NCI-H1105 treated with DMSO at 0.1 percent for 48 hours (cell line): Measurements from ENCODE around the gene PTTG1IP.
"Not testable (repeated sequence)": the region's sequence is repeated elsewhere in the genome, so short reads cannot be mapped to it uniquely, and the experiment has no call there.

ENCODE experiments used
- DNase-seq: peaks from one replicate; lab custom pipeline; 2025; lab: John Stamatoyannopoulos, UW

The PTTG1IP gene

DNA sequence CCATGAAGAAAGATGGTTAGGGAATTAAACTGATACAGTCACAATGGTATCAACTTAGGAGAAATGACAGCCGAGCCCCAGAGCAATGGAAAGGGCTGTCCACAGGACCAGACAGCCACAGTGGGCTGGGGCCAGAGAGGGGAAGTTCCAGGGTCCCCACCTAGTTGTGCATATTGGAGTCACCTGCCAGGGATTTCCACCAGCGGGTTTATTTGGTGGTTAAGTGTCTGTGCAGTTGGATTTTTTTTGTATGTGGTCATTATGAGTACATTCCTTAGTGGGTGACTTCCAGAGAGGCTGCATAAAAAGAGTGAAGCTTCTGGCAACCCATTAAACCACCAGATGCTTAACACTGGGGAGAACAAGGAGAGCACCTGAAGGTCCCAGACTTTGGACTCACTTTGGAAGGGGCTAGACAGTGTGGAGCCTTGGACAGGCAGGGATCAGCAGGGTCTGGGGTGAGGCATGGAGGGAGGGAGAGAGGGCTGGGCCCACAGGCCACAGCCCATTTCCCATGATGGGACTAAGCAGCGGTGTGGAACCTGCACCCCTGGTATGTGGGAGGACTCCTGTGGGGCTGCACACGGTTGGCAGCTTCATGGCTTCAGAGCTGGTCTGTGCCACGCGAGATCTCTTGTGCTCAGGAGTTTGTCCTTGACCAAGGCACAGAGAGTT is 7.8 kb upstream of the PTTG1IP start:
- no peak for DNase-seq

DNA sequence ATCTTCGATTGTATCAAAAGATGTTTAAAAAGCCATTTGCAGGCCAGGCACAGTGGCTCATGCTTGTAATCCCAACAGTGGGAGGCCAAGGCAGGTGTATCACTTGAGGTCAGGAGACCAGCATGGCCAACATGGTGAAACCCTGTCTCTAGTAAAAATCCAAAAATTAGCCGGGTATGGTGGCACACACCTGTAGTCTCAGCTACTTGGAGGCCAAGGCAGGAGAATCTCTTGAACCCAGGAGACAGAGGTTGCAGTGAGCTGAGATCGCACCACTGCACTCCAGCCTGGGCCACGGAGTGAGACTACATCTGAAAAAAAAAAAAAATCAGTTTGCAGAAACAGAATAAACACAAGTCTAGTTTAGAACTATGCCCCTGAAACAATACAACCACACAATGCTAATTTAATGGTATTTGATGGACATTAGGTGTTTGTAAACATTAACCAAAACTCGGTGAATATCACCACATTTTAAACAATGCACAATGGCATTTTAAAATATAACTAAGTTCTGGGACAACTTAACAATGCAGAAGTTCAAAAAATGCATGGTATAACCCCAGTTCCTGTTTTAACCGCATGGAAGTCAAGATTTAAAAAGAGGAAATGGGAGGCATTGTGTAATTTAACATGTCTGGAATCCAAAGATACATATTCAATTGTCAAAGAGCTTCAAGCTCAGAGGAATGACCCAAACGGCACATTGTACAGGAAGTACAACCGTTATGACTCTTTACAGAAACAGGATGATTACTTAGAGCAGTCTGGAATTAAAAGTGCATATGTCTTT is 7.1 kb upstream of the PTTG1IP start:
- no peak for DNase-seq

DNA sequence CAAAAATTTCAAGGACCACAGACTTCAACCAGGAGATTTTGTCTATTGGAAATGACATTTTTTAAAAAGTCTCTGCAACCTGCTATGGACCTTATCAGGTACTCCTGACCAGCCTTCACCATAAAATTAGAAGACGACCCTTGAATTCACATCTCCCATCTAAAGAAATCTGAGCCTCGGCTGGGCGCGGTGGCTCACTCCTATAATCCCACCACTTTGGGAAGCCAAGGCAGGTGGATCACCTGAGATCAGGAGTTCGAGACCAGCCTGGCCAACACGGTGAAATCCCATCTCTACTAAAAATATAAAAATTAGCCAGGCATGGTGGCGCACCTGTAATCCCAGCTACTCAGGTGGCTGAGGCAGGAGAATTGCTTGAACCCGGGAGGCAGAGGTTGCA is 5.7 kb upstream of the PTTG1IP start:
- not testable (repeated sequence) for DNase-seq

DNA sequence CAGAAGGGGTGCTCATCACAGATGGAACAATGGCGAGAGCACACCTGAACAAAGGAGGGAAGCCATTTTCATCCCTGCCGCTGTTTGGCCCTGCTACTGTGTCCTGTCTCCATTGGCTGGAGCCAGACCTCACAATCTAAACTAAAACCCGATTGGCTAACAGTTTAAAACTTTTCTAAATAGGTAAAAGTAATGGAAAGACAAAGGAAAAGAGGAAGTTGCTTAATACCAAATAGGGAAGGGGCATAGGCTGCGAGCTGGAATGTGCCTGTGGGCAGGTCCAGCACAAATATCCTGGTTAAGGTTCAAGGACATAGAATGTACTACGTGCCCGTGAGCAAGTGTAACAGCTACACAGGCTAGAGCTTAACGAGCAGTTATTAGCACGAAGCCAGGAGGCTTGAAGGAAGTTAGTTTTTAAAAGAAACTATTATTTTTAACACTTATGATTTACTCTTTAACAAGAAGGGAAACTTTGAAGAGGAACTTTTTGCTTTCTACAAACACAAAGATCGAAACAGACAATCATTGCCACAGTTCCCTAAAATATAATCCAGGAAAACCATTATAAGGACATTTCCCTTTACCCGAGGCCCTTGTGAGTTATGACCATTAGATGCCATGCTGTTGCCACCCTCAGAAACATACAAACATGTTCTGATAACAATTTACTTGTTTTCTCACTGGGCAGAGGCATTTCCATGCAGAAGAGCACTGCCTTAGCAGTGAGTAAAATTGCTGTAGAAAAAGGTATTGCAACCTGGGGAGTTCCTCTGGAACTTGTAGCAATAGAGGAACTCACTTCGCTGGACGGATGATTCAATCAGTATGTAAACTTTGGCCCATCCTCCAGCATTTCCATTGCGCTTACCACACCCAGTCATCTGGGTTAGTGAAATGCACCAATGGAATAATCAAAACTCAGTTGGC is 4.8 kb upstream of the PTTG1IP start:
- DNase-seq = no peak

DNA sequence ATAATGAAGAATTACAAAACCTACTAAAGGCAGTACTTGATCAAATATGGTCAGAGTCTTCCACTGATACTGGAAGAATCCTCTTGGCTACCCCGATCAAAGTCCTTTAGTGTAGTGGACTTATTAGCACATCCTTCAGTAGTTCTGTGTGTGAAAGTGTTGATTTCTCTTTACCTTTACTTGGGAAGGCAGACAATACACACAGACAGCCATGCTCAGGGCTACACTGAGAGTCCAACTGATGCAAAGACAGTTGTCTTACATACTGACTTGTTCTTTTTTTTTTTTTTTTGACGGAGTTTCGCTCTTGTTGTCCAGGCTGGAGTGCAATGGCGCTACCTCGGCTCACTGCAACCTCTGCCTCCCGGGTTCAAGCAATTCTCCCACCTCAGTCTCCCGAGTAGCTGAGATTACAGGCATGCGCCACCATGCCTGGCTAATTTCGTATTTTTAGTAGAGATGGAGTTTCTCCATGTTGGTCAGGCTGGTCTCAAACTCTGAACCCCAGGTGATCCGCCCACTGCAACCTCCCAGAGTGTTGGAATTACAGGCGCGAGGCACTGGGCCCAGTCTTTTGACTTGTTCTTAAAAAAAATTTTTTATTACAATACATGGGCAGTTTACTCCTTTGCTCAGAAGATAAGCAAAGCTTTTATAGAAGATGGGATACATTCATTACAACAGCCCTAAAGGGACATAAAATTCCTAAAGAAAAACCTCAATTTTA is 3.5 kb upstream of the PTTG1IP start:
- no peak for DNase-seq

DNA sequence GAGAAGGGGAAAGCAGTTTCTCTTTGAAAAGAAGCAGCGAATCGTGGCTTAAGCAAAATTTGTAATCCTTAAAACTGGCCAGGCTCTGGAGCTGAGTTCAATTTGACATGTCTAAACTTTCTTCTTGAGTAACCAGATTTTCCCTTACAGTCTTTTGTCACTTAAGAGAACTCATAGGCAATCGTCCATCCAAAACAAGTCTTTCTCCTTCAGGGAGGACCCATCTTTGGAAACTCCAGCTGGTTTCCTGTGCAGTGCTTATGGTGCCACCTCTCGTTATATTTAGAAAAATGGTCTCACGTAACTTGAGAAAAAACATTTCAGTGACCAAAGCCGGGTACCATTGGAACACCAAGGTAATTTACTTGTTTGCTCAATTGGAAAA is 1.8 kb upstream of the PTTG1IP start:
- no peak for DNase-seq

DNA sequence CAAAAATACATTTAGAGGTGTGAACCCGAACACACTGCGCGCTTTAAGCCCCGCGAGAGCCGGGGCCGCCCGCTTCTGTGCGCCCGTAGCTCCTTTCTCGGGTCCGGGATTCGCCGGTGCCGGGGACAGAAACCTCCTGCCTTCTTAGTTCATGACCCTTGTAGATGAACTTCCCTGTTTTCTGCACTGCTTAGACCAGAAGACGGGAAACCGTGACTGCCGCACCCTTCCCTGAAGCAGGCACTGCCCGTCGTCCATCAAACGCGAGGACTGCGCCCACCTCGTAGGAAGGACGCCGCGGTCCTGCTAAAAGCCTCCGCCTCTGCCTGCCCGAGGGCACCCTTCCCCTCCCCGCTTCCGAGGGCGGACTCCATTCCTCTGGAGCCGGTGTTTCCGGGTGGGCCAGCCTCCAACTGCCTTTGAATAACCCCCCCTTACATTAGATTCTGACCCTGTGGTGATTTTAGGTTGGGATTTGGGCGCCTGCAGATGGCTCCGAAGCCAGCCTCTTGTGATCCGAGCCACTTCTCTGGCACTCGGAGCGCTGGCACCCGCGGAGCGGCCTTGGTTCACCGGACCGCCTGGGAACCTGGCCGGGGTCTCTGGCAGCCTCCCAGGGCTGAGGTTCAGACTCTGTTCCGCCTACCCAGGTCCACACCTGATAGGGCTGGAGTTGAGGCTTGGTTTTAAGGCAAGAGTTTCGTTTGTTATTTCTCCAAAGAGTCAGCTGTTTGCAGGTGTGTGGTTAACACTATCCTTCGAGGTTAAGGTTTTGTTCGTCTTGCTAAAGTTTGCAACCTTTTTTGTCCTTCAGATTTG is 1.2 kb upstream of the PTTG1IP start:
- DNase-seq = peak; percentile 33

DNA sequence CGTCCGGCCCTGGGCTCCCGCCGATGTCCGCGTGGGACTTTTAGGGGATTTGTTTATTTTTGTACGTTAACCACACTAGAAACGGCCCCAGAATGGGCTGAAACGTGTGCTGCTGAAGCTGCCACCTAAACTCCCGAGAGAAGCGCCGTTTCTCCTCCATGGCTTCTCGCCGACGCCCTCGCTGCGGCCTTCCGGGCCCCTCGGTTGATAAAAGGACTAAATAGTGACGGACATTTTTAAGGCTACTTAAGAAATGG is 678 bp upstream of the PTTG1IP start:
- peak; percentile 33 for DNase-seq

DNA sequence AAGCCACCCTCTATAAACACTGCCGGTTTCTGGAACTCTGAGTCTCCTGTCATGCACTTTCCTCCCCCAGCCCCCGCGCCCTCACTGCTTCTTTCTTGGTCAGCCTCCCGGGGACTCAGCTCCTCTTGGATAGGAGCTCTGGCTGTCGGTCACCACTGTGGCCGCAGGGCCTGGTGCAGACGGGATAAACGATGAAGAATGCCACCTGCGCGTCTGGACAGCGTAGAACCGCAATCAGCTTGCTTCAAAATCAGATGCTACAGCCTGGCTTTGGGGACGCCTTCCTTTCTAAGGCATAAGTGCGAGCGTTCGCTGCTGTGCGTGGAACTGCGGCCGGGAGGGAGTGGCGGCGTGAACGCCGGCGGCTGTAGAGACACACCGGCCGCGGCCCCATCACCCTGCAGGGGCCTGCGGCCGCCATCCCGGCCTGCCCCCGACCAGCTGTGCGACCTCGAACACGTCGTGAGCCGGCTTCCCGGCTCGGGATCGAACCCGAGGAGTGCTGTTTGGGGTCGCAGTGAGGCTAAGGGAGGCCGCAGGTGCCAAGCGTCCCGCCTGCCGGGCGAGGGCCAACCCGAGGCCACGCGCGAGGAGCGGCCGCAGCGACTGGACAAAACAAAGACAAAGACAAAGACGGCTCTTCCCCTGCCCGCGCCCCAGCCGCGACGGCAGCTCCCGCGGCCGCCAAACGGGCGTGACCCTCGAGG is 688 bp downstream of the PTTG1IP start:
- peak; percentile 11 for DNase-seq

DNA sequence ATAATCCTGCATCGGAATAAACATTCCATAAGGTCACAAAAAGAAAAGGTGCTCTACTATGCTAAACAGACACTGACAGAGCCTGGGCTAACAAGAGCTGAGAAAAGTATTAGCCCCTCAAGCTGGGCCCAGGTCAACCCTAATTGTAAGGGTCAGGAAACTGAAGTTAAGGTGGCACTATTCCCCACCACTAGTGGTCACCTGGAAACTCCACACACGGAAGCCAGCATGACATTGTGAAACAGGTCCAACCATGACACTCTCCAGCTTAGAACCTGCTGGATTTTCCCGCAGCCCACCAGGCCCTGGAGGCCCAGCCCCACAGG is 1.2 kb downstream of the PTTG1IP start:
- DNase-seq = no peak

DNA sequence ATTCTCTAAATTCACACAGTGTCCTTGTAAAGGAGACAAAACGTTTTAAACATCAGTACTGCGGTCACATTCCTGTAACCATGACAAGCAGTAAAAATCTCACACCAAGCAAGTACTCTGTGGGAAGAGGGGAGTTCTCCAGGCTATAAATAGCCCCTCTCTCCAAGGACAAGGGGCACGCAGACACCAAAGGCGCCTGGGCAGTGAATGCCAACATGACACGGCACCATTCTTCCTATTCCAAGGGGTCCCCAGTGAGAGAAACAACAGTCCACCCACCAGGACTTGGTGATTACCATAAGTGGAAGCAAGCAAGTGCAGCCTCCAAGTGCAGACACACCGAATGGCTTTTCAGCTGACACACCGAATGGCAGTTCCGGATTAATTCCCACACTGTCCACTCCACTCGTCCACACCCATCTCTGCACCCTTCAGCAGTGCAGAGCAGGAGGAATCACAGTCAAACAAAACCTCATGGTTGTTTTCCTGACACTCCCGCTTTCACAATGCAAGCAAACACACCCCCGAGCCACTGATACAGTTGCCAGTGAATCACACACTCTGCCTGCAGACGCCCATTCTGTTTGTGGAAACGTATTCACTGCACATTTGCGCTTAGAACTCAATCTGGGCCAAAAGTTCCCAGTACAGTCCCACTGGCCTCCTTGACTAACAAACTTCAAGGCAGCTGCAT is 1.8 kb downstream of the PTTG1IP start:
- no peak for DNase-seq

DNA sequence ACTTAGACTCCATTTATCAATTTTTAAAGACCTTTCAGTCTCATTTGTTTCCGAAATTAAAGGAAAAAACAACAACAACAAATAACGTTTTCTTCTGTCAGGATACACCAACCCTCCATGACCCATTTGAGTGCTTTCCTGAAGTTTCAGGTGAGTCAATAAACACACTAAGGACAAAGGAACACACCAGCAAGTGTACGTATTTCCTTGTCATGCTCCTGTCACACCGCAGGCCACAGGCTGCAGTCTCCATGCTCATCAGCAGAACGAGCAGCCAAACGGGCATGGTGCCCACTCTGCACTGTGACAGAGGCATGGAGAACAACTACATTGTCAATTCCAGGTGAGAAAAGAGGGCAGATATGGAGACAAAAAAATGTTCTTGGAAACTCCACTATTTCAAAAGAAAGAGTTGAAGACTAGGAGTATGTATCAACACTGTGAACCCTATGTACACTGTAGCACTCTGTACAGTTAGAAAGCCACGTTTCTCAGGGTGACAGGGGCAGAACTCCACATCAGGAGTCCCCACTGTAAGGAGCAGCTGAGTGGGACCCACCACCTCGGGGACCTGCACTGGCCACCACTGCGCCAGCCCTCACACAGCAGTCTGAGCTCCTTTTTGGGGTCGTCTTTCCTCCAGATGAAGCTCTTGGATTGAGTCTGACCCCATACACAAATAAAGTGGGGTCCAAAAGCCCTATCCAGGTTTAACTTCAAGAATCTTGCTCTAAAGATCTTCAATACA is 2.6 kb downstream of the PTTG1IP start:
- no peak for DNase-seq

DNA sequence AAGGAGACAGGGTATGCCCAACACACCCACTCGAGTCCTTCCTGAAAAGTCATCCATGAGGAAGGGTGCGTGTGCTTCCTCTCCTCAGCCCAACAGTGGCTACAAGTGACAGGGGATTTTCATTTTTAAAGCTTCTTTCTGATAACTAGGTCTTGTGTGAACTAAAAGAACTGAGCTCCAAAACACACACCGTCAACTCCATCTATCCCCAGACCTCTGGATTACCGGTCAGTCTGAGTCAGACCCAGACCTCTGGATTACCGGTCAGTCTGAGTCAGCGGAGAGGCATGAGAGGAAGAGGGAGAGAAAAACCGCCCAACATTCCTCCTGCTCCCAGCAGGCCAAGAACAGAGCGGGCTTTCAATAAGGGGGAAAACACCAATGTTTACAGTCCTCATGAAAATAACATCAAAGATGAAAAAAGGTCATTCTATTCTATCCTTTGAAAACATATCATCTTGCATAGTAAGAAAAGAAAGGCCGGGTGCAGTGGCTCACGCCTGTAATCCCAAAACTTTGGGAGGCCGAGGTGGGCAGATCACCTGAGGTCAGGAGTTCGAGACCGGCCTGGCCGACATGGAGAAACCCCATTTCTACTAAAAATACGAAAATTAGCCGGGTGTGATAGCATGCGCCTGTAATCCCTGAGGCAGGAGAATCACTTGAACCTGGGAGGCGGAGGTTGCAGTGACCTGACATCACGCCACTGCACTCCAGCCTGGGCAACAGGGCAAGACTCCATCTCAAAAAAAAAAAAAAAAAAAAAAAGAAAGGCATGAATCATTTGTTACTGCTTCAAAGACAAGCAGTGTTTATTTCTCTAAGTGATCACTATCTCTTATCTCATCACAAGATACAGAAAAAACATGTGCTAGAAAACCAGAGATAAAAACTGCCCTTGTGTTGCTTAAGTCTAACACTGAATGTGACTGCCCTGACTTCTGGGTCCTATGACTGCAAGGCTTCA is 3.4 kb downstream of the PTTG1IP start:
- DNase-seq = no peak

DNA sequence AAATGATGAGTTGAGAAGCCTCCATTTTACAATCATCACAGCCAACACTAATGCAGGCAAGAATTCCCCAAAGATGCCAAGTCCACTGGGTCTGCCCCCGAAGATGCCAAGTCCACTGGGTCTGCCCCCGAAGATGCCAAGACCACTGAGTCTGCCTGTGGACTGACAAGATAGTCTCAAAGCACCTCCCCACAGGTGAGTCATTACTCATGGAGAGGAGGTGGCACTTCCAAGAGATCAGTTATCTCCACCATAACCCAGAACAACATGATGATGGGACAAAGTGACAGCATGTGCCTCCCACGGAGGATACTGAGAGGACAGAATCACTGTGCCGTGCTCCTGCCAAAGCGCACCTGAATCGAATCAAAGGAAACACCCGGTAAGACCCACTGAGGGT is 4.8 kb downstream of the PTTG1IP start:
- no peak for DNase-seq

DNA sequence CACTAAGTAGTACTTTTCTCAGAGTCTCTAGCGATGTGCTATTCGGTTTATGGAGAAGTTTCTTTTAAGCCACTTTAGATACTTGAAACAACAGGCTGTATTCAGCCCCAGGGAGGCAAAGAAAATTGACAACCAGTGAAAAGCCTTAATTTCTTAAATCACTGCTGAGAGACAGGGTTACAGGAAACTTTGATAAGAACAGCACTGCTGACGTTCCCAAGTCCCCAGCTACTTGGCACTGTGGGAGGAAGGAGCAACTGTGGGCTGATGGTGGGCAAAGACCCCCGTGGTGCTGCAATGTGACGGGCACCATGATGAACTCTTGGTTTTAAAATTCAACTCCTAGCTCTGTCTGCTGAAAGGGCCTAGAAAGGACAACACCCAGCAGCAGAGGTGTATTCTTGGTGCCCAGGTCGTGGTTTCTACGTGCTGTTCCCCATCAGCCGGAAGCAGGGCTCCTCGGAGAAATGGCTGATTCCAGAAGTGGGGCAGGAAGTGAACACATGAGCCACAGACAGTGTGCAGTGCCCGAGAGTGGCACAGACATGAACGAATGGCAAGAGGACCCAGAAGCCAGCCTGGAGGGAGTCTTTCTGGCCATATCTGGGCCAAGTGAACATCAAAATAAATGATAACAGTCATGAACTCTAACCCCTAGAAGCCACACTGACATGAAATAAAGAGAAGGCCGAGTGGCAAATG is 5.3 kb downstream of the PTTG1IP start:
- no peak for DNase-seq

DNA sequence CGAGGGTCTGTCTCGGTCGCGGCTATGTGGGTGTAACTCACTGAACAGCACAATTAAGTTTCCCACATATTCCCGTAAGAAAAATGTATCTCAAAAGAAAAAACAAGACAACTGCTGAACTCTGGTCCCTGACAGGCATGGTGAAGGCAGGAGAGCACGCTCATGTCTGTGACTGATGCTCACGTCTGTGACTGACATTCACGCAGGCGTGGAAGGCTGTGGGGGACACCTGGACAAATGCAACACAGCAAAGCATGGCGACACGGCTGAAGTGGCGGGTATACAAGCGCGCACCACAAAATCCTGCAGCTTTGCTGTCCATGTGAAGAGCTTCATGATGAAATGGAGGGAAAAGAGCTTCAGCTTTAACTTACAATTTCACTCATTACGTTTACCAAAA is 6.0 kb downstream of the PTTG1IP start:
- no peak for DNase-seq

DNA sequence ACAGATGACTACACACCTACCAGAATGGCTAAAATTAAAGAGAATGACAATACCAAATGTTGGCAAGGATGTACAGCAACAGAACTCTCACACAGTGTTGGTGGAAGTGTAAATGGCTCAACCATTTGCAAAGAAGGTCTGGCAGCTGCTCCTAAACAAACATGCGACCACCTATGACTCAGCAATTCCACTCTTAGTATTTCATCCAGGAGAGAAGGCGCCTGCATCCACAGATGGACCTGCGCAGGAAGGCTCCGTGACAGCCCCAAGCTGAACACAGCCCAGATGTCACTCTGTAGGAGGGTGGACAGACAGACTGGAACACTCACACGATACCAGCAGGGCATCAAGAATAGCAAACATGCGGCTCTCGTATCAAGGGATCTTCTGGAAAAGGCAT is 6.7 kb downstream of the PTTG1IP start:
- no peak for DNase-seq
